Calu3 (cell line): ENCODE data around the gene GCC2. TPM values are rescaled to one million over a fixed set of nuclear protein-coding genes. Genes with fewer than 3 reads are reported as not detected.

ENCODE experiments used
- BruUV-seq: library from RNA; stranded (reverse); fragments of 400-500 nt; replicated peaks from 2 replicates; lab custom pipeline; 2021; lab: Mats Ljungman, UMichigan
- CTCF ChIA-PET: fragments of 300-600 bp; sonication (Branson Sonifier 250); formaldehyde crosslinking; loops from one replicate; lab custom pipeline; 2022; ENCODE audit warnings: antibody characterized with exemption; lab: Charles Lee
- DNase-seq: peaks from one replicate; pipeline ENCODE4 v3.0.0; 2022
- H3K27ac Mint-ChIP-seq: one replicate; pipeline ENCODE4 v1.8.0; 2022; ENCODE audit warnings: mixed read lengths; ENCODE audit not compliant: unreplicated experiment
- H3K27me3 Mint-ChIP-seq: one replicate; pipeline ENCODE4 v1.8.0; 2022; ENCODE audit warnings: mixed read lengths; ENCODE audit not compliant: unreplicated experiment
- H3K36me3 Mint-ChIP-seq: one replicate; pipeline ENCODE4 v1.8.0; 2022; ENCODE audit warnings: mild to moderate bottlenecking, moderate library complexity, mixed read lengths; ENCODE audit not compliant: insufficient read depth, unreplicated experiment
- H3K4me1 Mint-ChIP-seq: one replicate; pipeline ENCODE4 v1.8.0; 2022; ENCODE audit warnings: mild to moderate bottlenecking, low read depth, mixed read lengths; ENCODE audit not compliant: unreplicated experiment
- H3K4me3 Mint-ChIP-seq: one replicate; pipeline ENCODE4 v1.8.0; 2022; ENCODE audit warnings: mild to moderate bottlenecking, low read depth, moderate library complexity, mixed read lengths; ENCODE audit not compliant: unreplicated experiment
- H3K9me3 Mint-ChIP-seq: one replicate; pipeline ENCODE4 v1.8.0; 2022; ENCODE audit warnings: low read depth, mixed read lengths; ENCODE audit not compliant: unreplicated experiment
- intact Hi-C: fragments of 100-400 bp; cut with micrococcal nuclease; formaldehyde crosslinking; loops from one replicate; pipeline ENCODE4 v1.10.0; 2022; ENCODE audit not compliant: unreplicated experiment
- total RNA-seq: library from RNA; stranded (reverse); gene quantifications from 2 replicates; pipeline ENCODE4 v1.2.3, GENCODE V29; 2022
- TF ChIP-seq, protein P1 (sequence below): fragments of 200-600 bp; IDR thresholded peaks from one replicate; pipeline ENCODE4 v1.8.0; 2022; ENCODE audit warnings: antibody characterized with exemption; ENCODE audit not compliant: unreplicated experiment

The GCC2 gene
- total RNA-seq, 1 experiment from 2014 or later = 54.9 TPM

- peaks cover 24% of the 10 kb centered on the region for H3K36me3 Mint-ChIP-seq
- CTCF ChIA-PET = no interaction called here
- BruUV-seq = no TSS peak
- TF ChIP-seq, protein P1, sequence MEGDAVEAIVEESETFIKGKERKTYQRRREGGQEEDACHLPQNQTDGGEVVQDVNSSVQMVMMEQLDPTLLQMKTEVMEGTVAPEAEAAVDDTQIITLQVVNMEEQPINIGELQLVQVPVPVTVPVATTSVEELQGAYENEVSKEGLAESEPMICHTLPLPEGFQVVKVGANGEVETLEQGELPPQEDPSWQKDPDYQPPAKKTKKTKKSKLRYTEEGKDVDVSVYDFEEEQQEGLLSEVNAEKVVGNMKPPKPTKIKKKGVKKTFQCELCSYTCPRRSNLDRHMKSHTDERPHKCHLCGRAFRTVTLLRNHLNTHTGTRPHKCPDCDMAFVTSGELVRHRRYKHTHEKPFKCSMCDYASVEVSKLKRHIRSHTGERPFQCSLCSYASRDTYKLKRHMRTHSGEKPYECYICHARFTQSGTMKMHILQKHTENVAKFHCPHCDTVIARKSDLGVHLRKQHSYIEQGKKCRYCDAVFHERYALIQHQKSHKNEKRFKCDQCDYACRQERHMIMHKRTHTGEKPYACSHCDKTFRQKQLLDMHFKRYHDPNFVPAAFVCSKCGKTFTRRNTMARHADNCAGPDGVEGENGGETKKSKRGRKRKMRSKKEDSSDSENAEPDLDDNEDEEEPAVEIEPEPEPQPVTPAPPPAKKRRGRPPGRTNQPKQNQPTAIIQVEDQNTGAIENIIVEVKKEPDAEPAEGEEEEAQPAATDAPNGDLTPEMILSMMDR = no peak
- DNase-seq = no peak
- peaks cover 17% of the 10 kb centered on the region for H3K4me1 Mint-ChIP-seq
- H3K27ac Mint-ChIP-seq = no peak overlapping the region
- peaks cover 2% of the 10 kb centered on the region for H3K9me3 Mint-ChIP-seq
- intact Hi-C loops = loop anchor here (5.0 kb wide), 2 partner anchors 58 to 93 kb away; no protein-coding TSS in a partner anchor
- H3K4me3 Mint-ChIP-seq = no peak overlapping the region
- H3K27me3 Mint-ChIP-seq = no peaks in the 10 kb centered on the region
Measured at GRCh38 chr2:108444941-108445840, 3.8 kb upstream of the GCC2 start.

DNA sequence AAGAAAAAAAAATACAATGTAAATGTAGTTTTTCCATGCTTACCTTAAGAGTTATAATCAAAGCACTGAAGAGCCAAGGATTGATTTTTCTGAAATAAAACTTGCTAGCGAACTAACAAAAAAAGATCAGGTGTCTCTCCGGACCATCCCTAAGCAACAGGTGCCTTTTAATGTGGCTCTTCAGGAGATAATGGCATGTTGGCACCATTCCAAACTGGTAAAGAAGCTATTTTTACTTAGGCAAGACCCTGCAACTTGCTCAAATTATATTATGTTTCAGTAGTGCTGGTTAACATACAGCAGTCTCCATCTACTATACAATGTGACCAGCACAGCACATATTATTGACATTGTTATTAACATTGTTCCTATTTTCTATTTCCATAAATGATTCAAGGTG is 2.3 kb upstream of the GCC2 start:
- H3K36me3 Mint-ChIP-seq = peaks cover 25% of the 10 kb centered on the region
- H3K9me3 Mint-ChIP-seq = peaks cover 2% of the 10 kb centered on the region
- DNase-seq = no peak
- intact Hi-C loops = loop anchor here (5.0 kb wide), 2 partner anchors 59 to 94 kb away; no protein-coding TSS in a partner anchor
- no peak overlapping the region for H3K27ac Mint-ChIP-seq
- no TSS peak for BruUV-seq
- H3K27me3 Mint-ChIP-seq = no peaks in the 10 kb centered on the region
- peaks cover 17% of the 10 kb centered on the region for H3K4me1 Mint-ChIP-seq
- CTCF ChIA-PET = no interaction called here
- H3K4me3 Mint-ChIP-seq = no peak overlapping the region
- TF ChIP-seq, protein P1 = no peak

DNA sequence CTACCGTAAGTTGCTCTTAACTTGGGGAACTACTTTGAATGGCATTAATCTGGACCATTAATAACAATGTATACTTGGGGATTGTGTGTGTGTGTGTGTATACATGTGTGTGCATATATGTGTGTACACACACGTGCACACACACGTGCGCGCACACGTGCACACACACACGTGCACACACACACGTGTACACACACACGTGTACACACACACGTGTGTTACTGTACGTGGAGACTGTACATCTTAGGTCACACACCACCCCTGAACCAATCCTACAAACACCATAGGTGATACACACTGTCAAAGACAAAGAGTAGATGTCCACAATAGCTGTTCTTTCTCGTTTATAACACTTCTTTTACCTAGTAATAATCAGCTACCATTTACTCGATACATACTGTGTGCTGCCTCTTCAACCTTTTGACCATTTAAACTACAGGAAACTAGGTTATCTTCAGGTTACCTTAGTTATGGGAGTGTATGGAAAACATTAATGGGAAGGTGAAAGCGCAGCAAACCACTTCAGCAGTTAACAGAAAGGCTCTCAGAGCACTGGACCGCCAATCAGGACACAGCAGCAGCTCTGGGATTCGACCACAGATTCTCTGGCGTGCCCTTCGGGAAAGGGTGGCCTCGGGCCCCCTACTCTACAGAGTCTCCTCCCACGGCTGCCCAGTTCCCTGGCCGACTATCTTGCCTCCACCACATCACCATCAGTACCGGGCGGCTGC is 894 bp upstream of the GCC2 start:
- Mint-ChIP-seq H3K36me3 (peaks cover 38% of the 10 kb centered on the region), H3K4me1 (peaks cover 17% of the 10 kb centered on the region), H3K27ac (peak overlapping the region; percentile 99), H3K4me3 (peak overlapping the region; percentile 99), H3K27me3 (no peaks in the 10 kb centered on the region), H3K9me3 (peaks cover 2% of the 10 kb centered on the region)
- BruUV-seq = no TSS peak
- TF ChIP-seq, protein P1 = no peak
- intact Hi-C loops = loop anchor here (5.0 kb wide), 2 partner anchors 61 to 96 kb away; no protein-coding TSS in a partner anchor
- CTCF ChIA-PET = interaction anchor here (1.2 kb wide), 1 partner anchor 10 kb away, joined by 4 read pairs; no protein-coding TSS in a partner anchor
- DNase-seq = no peak

GRCh38 chr2:108449410-108450130 is 564 bp downstream of the GCC2 start:
- Mint-ChIP-seq H3K27ac (peak overlapping the region; percentile 99), H3K4me1 (peaks cover 17% of the 10 kb centered on the region), H3K27me3 (no peaks in the 10 kb centered on the region), H3K4me3 (peak overlapping the region; percentile 99), H3K9me3 (no peaks in the 10 kb centered on the region), H3K36me3 (peaks cover 50% of the 10 kb centered on the region)
- intact Hi-C loops = loop anchor here (5.0 kb wide), 2 partner anchors 62 to 97 kb away; no protein-coding TSS in a partner anchor
- TF ChIP-seq, protein P1 = no peak
- CTCF ChIA-PET = interaction anchor here (0.6 kb wide), 1 partner anchor 384 kb away, joined by 5 read pairs; no protein-coding TSS in a partner anchor
- TSS peak; percentile 65 for BruUV-seq
- peak; percentile 3 for DNase-seq
